Thymus (tissue), 11 donors: ENCODE measurements around the gene PSMB11. TPM values are rescaled to one million over a fixed set of nuclear protein-coding genes. Genes with fewer than 3 reads are reported as not detected.
A peak's percentile ranks its signal among the peaks of the same experiment; 100 is the strongest.

ENCODE experiments used
- DNase-seq, 9 donors: peaks; one replicate each; pipeline ENCODE4 v3.0.0-alpha.2; 2013; ENCODE audit warnings: low spot score in 9 of 9, low read depth in 6 of 9, missing footprints in 1 of 9
- H3K27ac ChIP-seq, 2 donors: one replicate each; pipeline ENCODE4 v1.5.1; 2013; ENCODE audit warnings: control low read depth in 1 of 2, low read depth in 1 of 2, low read length in 1 of 2, mild to moderate bottlenecking in 1 of 2, moderate library complexity in 1 of 2
- H3K27me3 ChIP-seq, 2 donors: one replicate each; pipeline ENCODE4 v1.5.1; 2013; ENCODE audit warnings: low read length in 1 of 2; ENCODE audit not compliant: control insufficient read depth in 2 of 2, insufficient read depth in 1 of 2
- H3K36me3 ChIP-seq, 2 donors: one replicate each; pipeline ENCODE4 v1.5.1; 2013; ENCODE audit warnings: low read length in 1 of 2, mild to moderate bottlenecking in 1 of 2, moderate library complexity in 1 of 2; ENCODE audit not compliant: control insufficient read depth in 2 of 2, insufficient read depth in 2 of 2
- H3K4me1 ChIP-seq, 2 donors: one replicate each; pipeline ENCODE4 v1.5.1; 2013; ENCODE audit warnings: low read length in 2 of 2; ENCODE audit not compliant: control insufficient read depth in 2 of 2, insufficient read depth in 2 of 2
- H3K4me3 ChIP-seq, 2 donors: one replicate each; pipeline ENCODE4 v1.5.1; 2013; ENCODE audit warnings: low read length in 2 of 2, control low read depth in 1 of 2, mild to moderate bottlenecking in 1 of 2
- H3K9me3 ChIP-seq, 2 donors: one replicate each; pipeline ENCODE4 v1.5.1; 2013; ENCODE audit warnings: low read length in 1 of 2, mild to moderate bottlenecking in 1 of 2; ENCODE audit not compliant: control insufficient read depth in 2 of 2, insufficient read depth in 1 of 2
- WGBS: extraction: QIAGEN DNeasy Blood & Tissue Kit; methylation state at CpG from one replicate; pipeline ENCODE4 v1.1.7; 2013; 5-methylcytosine and 5-hydroxymethylcytosine counted together
- polyA plus RNA-seq: library from polyadenylated mRNA; stranded (reverse); fragments of 200-250 nt; gene quantifications from one replicate; pipeline ENCODE4 v1.2.3, GENCODE V29; 2013
- total RNA-seq: library from RNA; stranded (reverse); fragments of 120-200 nt; gene quantifications from one replicate; pipeline ENCODE4 v1.2.4, GENCODE V29; 2013
- donor health status: healthy.

The PSMB11 gene
- total and polyA plus RNA-seq, 2 donors = 0.62 to 48.7 TPM

DNA sequence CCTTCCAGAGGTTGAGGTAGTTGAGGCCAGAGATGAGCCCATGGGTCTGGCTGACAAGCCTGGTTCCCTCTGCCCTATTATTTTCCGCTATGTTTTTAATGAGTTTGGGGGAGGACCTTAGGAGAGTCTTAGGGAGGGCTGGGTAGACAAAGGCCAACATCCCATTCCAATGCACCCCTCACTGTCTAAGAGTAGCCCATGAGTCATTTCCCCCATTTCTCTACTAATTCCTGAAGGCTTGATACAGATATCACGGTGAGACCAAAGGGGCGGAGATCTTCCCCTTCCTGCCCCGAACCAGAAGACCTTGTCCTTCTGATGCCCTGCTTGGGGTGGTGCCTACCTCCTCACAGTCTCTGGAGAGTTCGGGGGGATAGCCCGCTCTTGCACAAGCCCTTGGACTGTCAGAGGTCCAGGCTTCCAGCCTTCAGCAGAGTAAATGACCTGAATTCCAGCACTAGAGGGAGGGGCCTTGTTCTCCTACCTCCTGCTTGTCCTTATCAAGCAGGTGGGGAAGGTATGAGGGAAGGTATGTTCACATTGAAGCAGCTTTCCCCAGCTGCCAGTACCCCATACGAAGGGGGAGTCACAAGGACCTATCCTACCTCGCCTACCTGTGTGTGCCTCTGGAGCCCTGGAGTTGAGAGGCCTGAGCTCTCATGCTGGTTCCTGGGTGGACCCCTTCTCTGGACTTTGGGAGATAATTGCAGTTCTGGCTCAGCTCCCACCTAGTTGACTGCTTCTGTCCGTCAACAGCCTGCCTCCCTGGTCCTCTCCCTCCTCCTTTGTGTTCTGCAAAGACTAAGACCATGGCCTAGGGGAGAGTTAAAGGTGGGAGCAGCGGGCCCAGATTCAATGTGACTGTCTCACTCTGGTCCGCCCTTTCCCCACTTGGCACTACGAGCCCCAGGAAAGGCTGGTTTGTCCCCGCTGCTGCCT, 3.7 kb downstream of the PSMB11 start:
- Histone ChIP-seq H3K27me3 (peaks cover 0 to 10% of the 10 kb centered on the region in 2 donors), H3K4me3 (peak overlapping the region in 1 of 2 donors; percentile 35), H3K4me1 (no peaks in the 10 kb centered on the region), H3K36me3 (peaks cover 4 to 11% of the 10 kb centered on the region in 2 donors), H3K27ac (no peak overlapping the region), H3K9me3 (peaks cover 0 to 4% of the 10 kb centered on the region in 2 donors)
- 93% methylated on average over 13 of the region's 13 CpGs for WGBS
- no peak for DNase-seq

- DNase-seq = no peak
- H3K4me1 ChIP-seq = peaks cover 0 to 4% of the 10 kb centered on the region in 2 donors
- H3K36me3 ChIP-seq = peaks cover 4 to 13% of the 10 kb centered on the region in 2 donors
- H3K27ac ChIP-seq = peak overlapping the region in 1 of 2 donors; percentile 32
- H3K4me3 ChIP-seq = no peak overlapping the region
- H3K9me3 ChIP-seq = peaks cover 0 to 4% of the 10 kb centered on the region in 2 donors
- WGBS = 90% methylated on average over 6 of the region's 6 CpGs
- peaks cover 0 to 10% of the 10 kb centered on the region in 2 donors for H3K27me3 ChIP-seq
These were observed 5.1 kb downstream of the PSMB11 start for GRCh38 chr14:23047034-23047634.

- Histone ChIP-seq H3K36me3 (peaks cover 4 to 14% of the 10 kb centered on the region in 2 donors), H3K27ac (peak overlapping the region in 1 of 2 donors; percentile 32), H3K27me3 (peaks cover 0 to 10% of the 10 kb centered on the region in 2 donors), H3K4me1 (peaks cover 0 to 5% of the 10 kb centered on the region in 2 donors), H3K4me3 (no peak overlapping the region), H3K9me3 (peaks cover 0 to 4% of the 10 kb centered on the region in 2 donors)
- 78% methylated on average over 85 of the region's 85 CpGs for WGBS
- DNase-seq = no peak
These were observed 6.0 kb downstream of the PSMB11 start for GRCh38 chr14:23047751-23048693.

DNA sequence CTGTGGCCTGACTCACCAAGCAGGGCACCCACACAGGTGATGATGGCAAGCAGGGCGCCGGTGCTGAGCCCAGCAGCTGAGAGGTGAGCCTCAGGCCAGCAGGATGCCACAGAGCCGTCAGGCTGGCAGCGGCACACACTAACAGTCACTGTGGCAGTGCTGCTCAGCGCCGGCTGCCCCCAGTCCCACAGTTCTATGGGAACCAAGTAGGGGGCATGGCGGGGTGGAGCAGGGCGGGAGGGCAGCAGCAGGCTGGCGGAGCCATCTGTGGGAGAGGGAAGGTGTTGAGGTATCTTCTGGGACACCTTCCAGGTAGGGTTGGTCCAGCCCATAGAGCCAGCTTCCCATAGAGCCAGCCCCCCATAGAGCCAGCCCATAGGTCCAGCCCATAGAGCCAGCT, 7.0 kb downstream of the PSMB11 start:
- Histone ChIP-seq H3K4me1 (peaks cover 0 to 5% of the 10 kb centered on the region in 2 donors), H3K36me3 (peaks cover 4 to 21% of the 10 kb centered on the region in 2 donors), H3K27ac (no peak overlapping the region), H3K9me3 (peaks cover 0 to 4% of the 10 kb centered on the region in 2 donors), H3K27me3 (peaks cover 0 to 10% of the 10 kb centered on the region in 2 donors), H3K4me3 (no peak overlapping the region)
- no peak for DNase-seq
- 97% methylated on average over 9 of the region's 9 CpGs for WGBS

GRCh38 chr14:23051141-23052057, 9.4 kb downstream of the PSMB11 start:
- peaks cover 0 to 11% of the 10 kb centered on the region in 2 donors for H3K27me3 ChIP-seq
- H3K4me3 ChIP-seq = no peak overlapping the region
- H3K27ac ChIP-seq = no peak overlapping the region
- DNase-seq = no peak
- WGBS = 94% methylated on average over 5 of the region's 5 CpGs
- H3K9me3 ChIP-seq = peaks cover 0 to 4% of the 10 kb centered on the region in 2 donors
- H3K4me1 ChIP-seq = peaks cover 4 to 14% of the 10 kb centered on the region in 2 donors
- H3K36me3 ChIP-seq = peaks cover 4 to 29% of the 10 kb centered on the region in 2 donors

DNA sequence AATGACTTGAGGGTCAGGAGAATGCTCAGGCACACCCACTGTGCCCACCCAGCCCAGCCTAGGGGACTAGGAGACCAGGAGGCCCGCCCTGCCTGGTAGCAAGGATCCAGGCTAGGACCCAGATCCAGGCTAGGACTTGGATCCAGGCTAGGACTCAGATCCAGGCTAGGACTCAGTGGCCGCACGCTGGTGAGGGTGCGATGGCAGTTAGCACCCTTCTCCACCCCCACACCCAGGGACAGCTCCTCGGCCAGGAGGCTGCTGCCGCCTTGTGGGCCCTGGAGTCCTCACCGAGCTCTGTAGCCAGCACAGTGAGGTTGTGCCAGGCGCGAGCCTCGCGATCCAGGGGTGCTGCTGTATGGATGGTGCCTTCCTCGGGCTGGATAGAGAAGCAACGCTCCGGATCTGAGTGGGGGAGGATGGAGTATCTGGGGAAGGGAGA, 10.2 kb downstream of the PSMB11 start:
- no peak for DNase-seq
- 90% methylated on average over 14 of the region's 14 CpGs for WGBS
- H3K27ac ChIP-seq = peak overlapping the region in 1 of 2 donors; percentile 21
- H3K27me3 ChIP-seq = peaks cover 0 to 17% of the 10 kb centered on the region in 2 donors
- H3K36me3 ChIP-seq = peaks cover 4 to 29% of the 10 kb centered on the region in 2 donors
- H3K4me3 ChIP-seq = no peak overlapping the region
- peaks cover 0 to 4% of the 10 kb centered on the region in 2 donors for H3K9me3 ChIP-seq
- H3K4me1 ChIP-seq = peaks cover 10 to 22% of the 10 kb centered on the region in 2 donors

DNA sequence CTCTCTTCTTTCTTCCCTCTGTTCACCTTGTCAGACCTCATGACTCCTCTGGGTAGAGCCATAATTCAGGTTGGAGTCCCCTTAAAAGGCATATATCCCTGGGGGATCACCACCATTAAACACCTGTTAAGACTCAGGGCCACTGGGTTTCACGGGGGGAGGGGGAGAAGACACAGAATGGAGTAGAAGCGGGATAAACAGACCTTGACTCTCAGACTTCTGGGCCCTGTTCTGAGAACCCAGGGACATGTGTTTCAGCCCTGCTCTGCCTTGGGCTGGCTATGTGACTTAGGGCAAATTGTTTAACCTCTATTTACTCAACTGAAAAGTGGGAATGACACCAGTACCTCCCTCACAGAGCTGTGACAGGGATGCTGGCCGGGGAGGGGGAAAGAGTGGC, 10.7 kb downstream of the PSMB11 start:
- peaks cover 13 to 22% of the 10 kb centered on the region in 2 donors for H3K4me1 ChIP-seq
- H3K9me3 ChIP-seq = peaks cover 0 to 4% of the 10 kb centered on the region in 2 donors
- peaks cover 4 to 29% of the 10 kb centered on the region in 2 donors for H3K36me3 ChIP-seq
- 96% methylated on average over 3 of the region's 3 CpGs for WGBS
- H3K27me3 ChIP-seq = peaks cover 0 to 13% of the 10 kb centered on the region in 2 donors
- H3K27ac ChIP-seq = no peak overlapping the region
- no peak for DNase-seq
- no peak overlapping the region for H3K4me3 ChIP-seq

DNA sequence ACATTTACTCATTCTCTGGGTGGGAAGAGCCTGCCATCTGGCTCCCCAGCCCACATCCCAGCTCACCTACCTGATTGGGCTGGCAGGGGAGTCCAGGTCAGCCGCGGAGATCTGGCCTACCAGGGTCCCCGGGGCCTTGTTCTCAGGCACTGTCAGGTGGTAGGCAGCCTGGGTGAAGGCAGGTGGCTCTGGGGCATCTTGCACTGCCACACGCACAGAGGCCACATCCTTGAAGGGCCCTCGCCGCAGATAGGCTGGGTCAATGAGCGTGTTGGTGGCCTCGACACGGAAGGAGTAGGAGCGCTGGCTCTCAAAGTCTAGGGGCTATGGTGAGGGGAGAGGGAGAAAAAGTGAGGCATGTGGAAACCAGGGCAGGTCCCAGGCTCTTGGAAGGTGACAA, 11.4 kb downstream of the PSMB11 start:
- DNase-seq = no peak
- Histone ChIP-seq H3K27me3 (peaks cover 0 to 12% of the 10 kb centered on the region in 2 donors), H3K4me3 (no peak overlapping the region), H3K4me1 (peaks cover 15 to 29% of the 10 kb centered on the region in 2 donors), H3K36me3 (peaks cover 8 to 30% of the 10 kb centered on the region in 2 donors), H3K9me3 (peaks cover 0 to under 1% of the 10 kb centered on the region in 2 donors), H3K27ac (no peak overlapping the region)
- 98% methylated on average over 10 of the region's 10 CpGs for WGBS
